ENCODE results near the gene HERC3. TPM values are rescaled to one million over a fixed set of nuclear protein-coding genes. Genes with fewer than 3 reads are reported as not detected.

HERC3 gene
- total RNA-seq = 5.7 and 7.2 TPM in 2 replicates

DNA sequence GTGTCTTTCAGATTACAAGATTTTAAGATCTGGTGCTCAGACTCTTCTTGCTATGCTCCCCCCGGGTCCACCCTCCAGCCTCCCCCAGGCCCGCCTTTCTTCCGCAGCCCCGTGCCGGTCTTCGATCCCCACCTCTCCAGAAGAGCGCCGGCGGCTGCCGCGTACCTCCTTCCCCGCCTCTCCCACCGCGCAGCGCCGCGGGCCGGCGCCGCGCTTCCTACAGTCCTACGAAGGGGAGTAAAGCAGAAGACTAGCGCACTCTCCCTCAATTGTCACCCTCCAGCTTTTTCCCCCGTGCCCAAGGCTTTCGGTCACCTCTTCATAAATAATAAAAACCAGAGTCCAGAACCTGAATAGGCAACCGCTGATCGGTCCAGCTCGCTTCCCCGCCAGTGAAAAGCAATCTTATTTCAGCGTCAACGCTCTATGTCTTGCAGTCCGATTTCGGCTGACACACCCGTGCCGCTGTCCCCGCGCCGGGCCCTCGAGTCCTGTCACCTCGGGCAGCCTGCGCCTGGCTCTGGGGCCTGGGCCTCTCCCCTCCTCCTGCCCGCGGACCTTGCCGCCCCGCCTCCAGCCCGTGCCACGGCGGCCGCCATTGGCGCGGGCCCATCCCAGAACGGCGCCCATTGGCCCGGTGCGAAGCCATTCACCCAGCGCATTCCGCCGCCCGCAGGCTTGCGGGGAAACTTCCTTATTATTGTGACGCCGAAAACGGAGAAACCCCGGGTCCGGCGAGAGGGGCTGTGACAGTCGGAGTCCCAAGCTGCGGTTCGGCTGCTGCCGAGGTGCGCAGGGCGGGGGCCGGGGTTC, at the start of gene HERC3:
Gene HERC3, plus strand, starts transcription at position 694 of the 813 bp plus-strand sequence. CDS start 13,344 bp downstream, outside the sequence.

DNA sequence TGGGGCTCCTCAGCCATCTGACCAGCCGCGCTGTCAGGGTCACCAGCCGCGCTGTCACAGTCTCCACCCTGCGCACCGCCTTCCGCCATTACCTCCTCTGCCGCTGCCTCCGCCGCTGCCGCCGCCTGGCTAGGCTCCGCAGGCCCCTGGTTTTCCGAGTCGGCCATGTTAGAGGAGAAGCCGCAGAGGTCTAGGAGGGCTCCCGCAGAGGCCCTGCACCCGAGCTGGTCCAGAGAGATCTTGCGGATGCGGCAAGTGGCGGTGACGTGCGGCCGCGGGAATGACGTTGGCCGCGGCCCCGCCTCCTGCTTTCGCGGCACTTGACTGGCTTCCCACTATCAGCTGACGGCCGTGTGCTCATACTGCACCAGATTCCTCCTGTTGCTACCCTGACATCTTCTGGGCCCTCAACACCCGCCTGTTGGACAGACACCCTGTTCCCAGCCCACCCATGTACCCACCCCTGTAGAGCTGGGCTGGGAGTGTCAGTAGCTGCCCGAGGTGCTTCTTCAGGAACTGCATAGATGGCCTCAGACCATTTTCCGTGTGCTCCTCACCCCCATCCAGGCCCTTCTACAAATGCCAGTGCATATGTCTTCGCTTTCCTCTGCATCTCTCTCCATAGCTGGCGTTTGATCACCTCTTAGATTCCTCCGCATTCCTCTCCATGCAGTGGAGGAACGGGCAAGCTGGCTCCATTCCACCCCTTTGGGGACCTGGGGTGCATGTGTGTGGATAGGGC, 105.5 kb downstream of the HERC3 start, which contains the start of gene NAP1L5:
Gene NAP1L5, minus strand, starts transcription at position 242 of the 742 bp plus-strand sequence. Its CDS starts 75 bp downstream, at position 167.

Other genes starting within 250 kb of the HERC3 start
- gene HERC6, start 213.6 kb upstream of the HERC3 start, total RNA-seq = 2.3 and 8.5 TPM in 2 replicates
- gene HERC5, start 135.4 kb upstream of the HERC3 start, total RNA-seq = 0.33 and 0.76 TPM in 2 replicates
- 49.2 and 68.7 TPM in 2 replicates for gene PYURF, start 68.7 kb upstream of the HERC3 start, total RNA-seq
- gene NAP1L5, start 105.3 kb downstream of the HERC3 start, total RNA-seq = 2.0 and 2.9 TPM in 2 replicates